Keratinocyte (primary cell): ENCODE data around the gene TFPI2. TPM values are rescaled to one million over a fixed set of nuclear protein-coding genes. Genes with fewer than 3 reads are reported as not detected.

ENCODE experiments used
- DNase-seq: peaks from one replicate; pipeline ENCODE4 v3.0.0-alpha.2; 2011; ENCODE audit warnings: low read depth, missing footprints, low spot score
- FAIRE-seq: peaks from 2 replicates; lab custom pipeline; 2011; peaks lifted over from hg19 to GRCh38; lab: Jason Lieb, UNC
- H2AFZ ChIP-seq: 2 replicates; pipeline ENCODE4 v1.6.0; 2012; ENCODE audit warnings: low read length, control low read depth, inconsistent platforms; ENCODE audit not compliant: control insufficient read depth
- H3K27ac ChIP-seq: 2 replicates; pipeline ENCODE4 v1.5.1; 2011; ENCODE audit warnings: low read length; ENCODE audit not compliant: control insufficient read depth, insufficient read depth
- H3K27me3 ChIP-seq: 3 replicates; pipeline ENCODE4 v1.6.0; 2011; ENCODE audit warnings: low read length; ENCODE audit not compliant: control insufficient read depth, insufficient read depth; ENCODE audit errors: extremely low read depth
- H3K36me3 ChIP-seq, 2 experiments: 2 replicates in 1 of 2; 3 replicates in 1 of 2; pipeline ENCODE4 v1.5.1; 2011; ENCODE audit warnings: low read length in 2 of 2, mild to moderate bottlenecking in 1 of 2; ENCODE audit not compliant: control insufficient read depth in 2 of 2, insufficient read depth in 2 of 2; ENCODE audit errors: extremely low read depth in 1 of 2
- H3K4me1 ChIP-seq: 3 replicates; pipeline ENCODE4 v1.5.1; 2011; ENCODE audit warnings: low read length; ENCODE audit not compliant: control insufficient read depth, insufficient read depth; ENCODE audit errors: extremely low read depth
- H3K4me2 ChIP-seq: 3 replicates; pipeline ENCODE4 v1.6.0; 2011; ENCODE audit warnings: low read depth, low read length; ENCODE audit not compliant: control insufficient read depth, insufficient read depth; ENCODE audit errors: extremely low read depth
- H3K4me3 ChIP-seq, 3 experiments: fragments of 200-600 bp in 1 of 3; sonication (generic) in 1 of 3; 2 replicates in 2 of 3; 3 replicates in 1 of 3; pipeline ENCODE4 v1.5.1; 2011 to 2016; ENCODE audit warnings: low read length in 3 of 3, mild to moderate bottlenecking in 3 of 3, control low read depth in 2 of 3, inconsistent platforms in 1 of 3, low read depth in 1 of 3, mixed read lengths in 1 of 3, mixed run types in 1 of 3, moderate library complexity in 1 of 3; ENCODE audit not compliant: control insufficient read depth in 2 of 3, insufficient read depth in 2 of 3; ENCODE audit errors: extremely low read depth in 1 of 3
- H3K79me2 ChIP-seq: 2 replicates; pipeline ENCODE4 v1.6.0; 2012; ENCODE audit warnings: low read length; ENCODE audit not compliant: control insufficient read depth, insufficient read depth
- H3K9ac ChIP-seq: 3 replicates; pipeline ENCODE4 v1.6.0; 2011; ENCODE audit warnings: low read length; ENCODE audit not compliant: control insufficient read depth, insufficient read depth; ENCODE audit errors: extremely low read depth
- H3K9me1 ChIP-seq: 3 replicates; pipeline ENCODE4 v1.6.0; 2011; ENCODE audit warnings: low read length; ENCODE audit not compliant: control insufficient read depth, insufficient read depth; ENCODE audit errors: extremely low read depth
- H3K9me3 ChIP-seq: 2 replicates; pipeline ENCODE4 v1.5.1; 2012; ENCODE audit warnings: low read depth, low read length; ENCODE audit not compliant: control insufficient read depth
- H4K20me1 ChIP-seq: 3 replicates; pipeline ENCODE4 v1.6.0; 2011; ENCODE audit warnings: low read length; ENCODE audit not compliant: control insufficient read depth, insufficient read depth; ENCODE audit errors: extremely low read depth
- EZH2 ChIP-seq: IDR thresholded peaks from one replicate; pipeline ENCODE4 v1.6.1; 2012; ENCODE audit warnings: inconsistent platforms, mild to moderate bottlenecking, low read length, moderate library complexity
- dilution Hi-C: fragments of 300-500 bp; cut with MboI; formaldehyde crosslinking; loops from one replicate; pipeline ENCODE4 v1.7.0; 2020; ENCODE audit warnings: low sequenced_read_pairs; ENCODE audit not compliant: extremely low pct_ligation_motif_present
- polyA plus RNA-seq, 5 experiments: library from polyadenylated mRNA; depleted of rRNA in 3 of 5; stranded (reverse) in 3 of 5; stranded (forward) in 1 of 5; unstranded in 1 of 5; fragments of >200 nt; gene quantifications; 1 replicate in 1 of 5; 2 replicates in 3 of 5; 3 replicates in 1 of 5; pipeline versions ENCODE4 v1.2.1 to v1.2.3, GENCODE V29; 2011 to 2012; ENCODE audit warnings: missing spikeins in 2 of 5, low read depth in 1 of 5, low replicate concordance in 1 of 5
- TF ChIP-seq, protein P1 (sequence below), 3 experiments: IDR thresholded peaks in 1 of 3; conservative IDR thresholded peaks in 1 of 3; optimal IDR thresholded peaks in 1 of 3; 2 replicates in 2 of 3; 3 replicates in 1 of 3; pipeline versions ENCODE3 to v1.5.1; 2011; ENCODE audit warnings: low read length in 3 of 3, mild to moderate bottlenecking in 3 of 3, moderate library complexity in 2 of 3, control low read depth in 1 of 3, inconsistent platforms in 1 of 3; ENCODE audit not compliant: insufficient read depth in 2 of 3; ENCODE audit errors: extremely low read depth in 1 of 3

TFPI2 gene
- polyA plus RNA-seq, 1 donor (not counting 4 experiments of a cell fraction or from before 2014, with no cell fraction given) = 87.2 TPM

GRCh38 chr7:93882468-93882867 is 8.1 kb downstream of the TFPI2 start:
- Histone ChIP-seq H3K9me3 (peaks cover 4% of the 10 kb centered on the region), H3K4me1 (no peaks in the 10 kb centered on the region), H3K4me3 (no peak overlapping the region), H3K27ac (no peak overlapping the region), H3K36me3 (no peaks in the 10 kb centered on the region), H2AFZ (no peak overlapping the region), H3K79me2 (no peaks in the 10 kb centered on the region), H3K4me2 (no peak overlapping the region), H3K9ac (no peak overlapping the region), H3K27me3 (no peaks in the 10 kb centered on the region), H4K20me1 (no peaks in the 10 kb centered on the region), H3K9me1 (no peaks in the 10 kb centered on the region)
- no peak for TF ChIP-seq EZH2
- TF ChIP-seq, protein P1, sequence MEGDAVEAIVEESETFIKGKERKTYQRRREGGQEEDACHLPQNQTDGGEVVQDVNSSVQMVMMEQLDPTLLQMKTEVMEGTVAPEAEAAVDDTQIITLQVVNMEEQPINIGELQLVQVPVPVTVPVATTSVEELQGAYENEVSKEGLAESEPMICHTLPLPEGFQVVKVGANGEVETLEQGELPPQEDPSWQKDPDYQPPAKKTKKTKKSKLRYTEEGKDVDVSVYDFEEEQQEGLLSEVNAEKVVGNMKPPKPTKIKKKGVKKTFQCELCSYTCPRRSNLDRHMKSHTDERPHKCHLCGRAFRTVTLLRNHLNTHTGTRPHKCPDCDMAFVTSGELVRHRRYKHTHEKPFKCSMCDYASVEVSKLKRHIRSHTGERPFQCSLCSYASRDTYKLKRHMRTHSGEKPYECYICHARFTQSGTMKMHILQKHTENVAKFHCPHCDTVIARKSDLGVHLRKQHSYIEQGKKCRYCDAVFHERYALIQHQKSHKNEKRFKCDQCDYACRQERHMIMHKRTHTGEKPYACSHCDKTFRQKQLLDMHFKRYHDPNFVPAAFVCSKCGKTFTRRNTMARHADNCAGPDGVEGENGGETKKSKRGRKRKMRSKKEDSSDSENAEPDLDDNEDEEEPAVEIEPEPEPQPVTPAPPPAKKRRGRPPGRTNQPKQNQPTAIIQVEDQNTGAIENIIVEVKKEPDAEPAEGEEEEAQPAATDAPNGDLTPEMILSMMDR (optimal IDR thresholded peaks at IDR 0.05 in 1 of 3, IDR thresholded peaks at IDR 0.05 in 1 of 3, conservative IDR thresholded peaks at IDR 0.05 in 1 of 3; ENCODE audit: extremely low read depth in 1 of 3, insufficient read depth in 2 of 3, low read length in 3 of 3) = no peak
- dilution Hi-C loops = no loop called here
- DNase-seq (no peak), FAIRE-seq (no peak)

DNA sequence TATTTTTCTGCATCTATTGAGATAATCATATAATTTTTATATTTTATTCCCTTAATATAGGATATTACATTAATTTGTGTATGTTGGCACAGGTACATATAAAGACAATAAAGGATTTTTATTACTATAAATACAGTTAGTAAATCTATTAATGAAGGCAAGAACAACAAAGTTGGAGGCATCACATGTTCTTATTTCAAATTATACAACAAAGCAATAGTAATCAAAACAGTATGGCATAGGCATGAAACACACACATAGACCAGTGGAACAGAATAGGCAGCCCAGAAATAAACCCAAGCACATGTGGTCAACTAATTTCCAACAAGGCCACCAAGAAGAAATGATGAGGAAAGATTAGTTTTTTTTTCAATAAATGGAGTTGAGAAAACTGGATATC is 11.2 kb downstream of the TFPI2 start:
- FAIRE-seq (no peak), DNase-seq (no peak)
- no peak for TF ChIP-seq EZH2
- TF ChIP-seq, protein P1 (optimal IDR thresholded peaks at IDR 0.05 in 1 of 3, IDR thresholded peaks at IDR 0.05 in 1 of 3, conservative IDR thresholded peaks at IDR 0.05 in 1 of 3; ENCODE audit: extremely low read depth in 1 of 3, insufficient read depth in 2 of 3, low read length in 3 of 3) = no peak
- Histone ChIP-seq H3K79me2 (no peaks in the 10 kb centered on the region), H4K20me1 (no peaks in the 10 kb centered on the region), H3K9ac (no peak overlapping the region), H3K27ac (no peak overlapping the region), H3K9me1 (no peaks in the 10 kb centered on the region), H3K27me3 (no peaks in the 10 kb centered on the region), H3K4me1 (no peaks in the 10 kb centered on the region), H3K4me2 (no peak overlapping the region), H3K4me3 (no peak overlapping the region), H3K9me3 (peaks cover 4% of the 10 kb centered on the region), H2AFZ (no peak overlapping the region), H3K36me3 (no peaks in the 10 kb centered on the region)
- dilution Hi-C loops = no loop called here
